Nephron (organoid): Measurements from ENCODE around the gene RBM19.

Experiments
- H3K27ac Mint-ChIP-seq, 3 experiments: 2 replicates each; pipeline ENCODE4 v1.8.0; 2020; ENCODE audit warnings: mixed read lengths in 3 of 3, mild to moderate bottlenecking in 2 of 3, moderate library complexity in 1 of 3
- H3K27me3 Mint-ChIP-seq: 2 replicates; pipeline ENCODE4 v1.8.0; 2021; ENCODE audit warnings: low read depth, mild to moderate bottlenecking, moderate library complexity, mixed read lengths
- H3K36me3 Mint-ChIP-seq: 2 replicates; pipeline ENCODE4 v1.8.0; 2020; ENCODE audit warnings: low read depth, mixed read lengths
- H3K4me1 Mint-ChIP-seq: 2 replicates; pipeline ENCODE4 v1.8.0; 2020; ENCODE audit warnings: mixed read lengths
- H3K4me3 Mint-ChIP-seq, 3 experiments: 2 replicates each; pipeline ENCODE4 v1.8.0; 2020; ENCODE audit warnings: mild to moderate bottlenecking in 3 of 3, mixed read lengths in 3 of 3, moderate library complexity in 2 of 3
- H3K9me3 Mint-ChIP-seq: 2 replicates; pipeline ENCODE4 v1.8.0; 2020; ENCODE audit warnings: mixed read lengths
- CTCF ChIP-seq, 3 experiments: fragments of 200-600 bp; sonication (generic); IDR thresholded peaks; one replicate each; pipeline ENCODE4 v1.5.0; 2021; ENCODE audit warnings: antibody characterized with exemption in 3 of 3; ENCODE audit not compliant: unreplicated experiment in 3 of 3

RBM19 gene

DNA sequence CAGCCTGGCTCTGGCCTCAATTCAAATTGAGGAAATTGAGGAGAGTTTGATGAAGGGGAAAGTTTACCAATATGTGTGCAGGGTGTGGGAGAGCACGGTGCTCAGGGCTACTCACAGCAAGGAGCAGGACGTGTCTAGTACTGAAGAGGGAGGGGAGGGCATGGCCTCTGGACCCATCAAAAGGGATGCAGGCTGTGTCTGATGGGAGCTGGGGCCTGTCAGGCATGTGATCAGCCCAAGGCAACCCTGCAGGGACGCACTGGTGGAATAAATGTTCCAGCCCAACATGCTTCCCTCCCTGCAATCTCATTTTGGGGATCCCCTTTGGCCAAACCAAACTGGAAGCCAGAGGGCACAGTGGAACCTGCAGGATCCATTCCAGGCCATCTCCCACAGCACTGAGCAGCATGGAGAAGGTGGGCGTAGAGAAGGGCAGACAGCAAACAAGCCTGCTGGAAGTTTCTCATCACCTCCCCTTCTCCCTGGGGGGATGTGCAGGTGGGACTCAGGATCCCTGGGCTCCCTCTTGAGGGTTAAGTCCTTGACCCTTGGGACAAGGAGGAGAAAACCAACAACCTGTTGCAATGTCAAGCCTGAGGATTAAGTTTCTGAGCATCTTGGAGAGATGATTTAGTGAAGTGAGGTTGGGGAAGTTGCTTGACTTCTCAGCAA is 17.8 kb upstream of the RBM19 start:
- H3K9me3 Mint-ChIP-seq = no peaks in the 10 kb centered on the region
- no peaks in the 10 kb centered on the region for H3K4me1 Mint-ChIP-seq
- H3K4me3 Mint-ChIP-seq = no peak overlapping the region

GRCh38 chr12:113983265-113983664 is 17.1 kb upstream of the RBM19 start:
- H3K27me3 Mint-ChIP-seq = peaks cover 37% of the 10 kb centered on the region

More for the DNA sequence above, 17.8 kb upstream of the RBM19 start:
- Mint-ChIP-seq H3K36me3 (no peaks in the 10 kb centered on the region), H3K27me3 (peaks cover 36% of the 10 kb centered on the region), H3K27ac (no peak overlapping the region)
- no peak for TF ChIP-seq CTCF (IDR thresholded peaks at IDR 0.05; ENCODE audit: unreplicated experiment in 3 of 3)

GRCh38 chr12:113981876-113982275 is 15.8 kb upstream of the RBM19 start:
- H3K4me3 Mint-ChIP-seq = no peak overlapping the region
- peaks cover 41% of the 10 kb centered on the region for H3K27me3 Mint-ChIP-seq
- no peak for TF ChIP-seq CTCF (IDR thresholded peaks at IDR 0.05; ENCODE audit: unreplicated experiment in 3 of 3)
- no peak overlapping the region for H3K27ac Mint-ChIP-seq
- no peaks in the 10 kb centered on the region for H3K36me3 Mint-ChIP-seq
- H3K9me3 Mint-ChIP-seq = no peaks in the 10 kb centered on the region
- H3K4me1 Mint-ChIP-seq = no peaks in the 10 kb centered on the region

More at GRCh38 chr12:113983265-113983664, 17.1 kb upstream of the RBM19 start:
- TF ChIP-seq CTCF (IDR thresholded peaks at IDR 0.05; ENCODE audit: unreplicated experiment in 3 of 3) = no peak
- Mint-ChIP-seq H3K4me3 (no peak overlapping the region), H3K27ac (no peak overlapping the region), H3K9me3 (no peaks in the 10 kb centered on the region), H3K4me1 (no peaks in the 10 kb centered on the region), H3K36me3 (no peaks in the 10 kb centered on the region)

GRCh38 chr12:113980537-113981337 is 14.6 kb upstream of the RBM19 start:
- peaks cover 47% of the 10 kb centered on the region for H3K27me3 Mint-ChIP-seq
- TF ChIP-seq CTCF (IDR thresholded peaks at IDR 0.05; ENCODE audit: unreplicated experiment in 3 of 3) = peak; percentile 92 to 97 (median 92)
- no peak overlapping the region for H3K27ac Mint-ChIP-seq
- H3K4me1 Mint-ChIP-seq = no peaks in the 10 kb centered on the region
- H3K36me3 Mint-ChIP-seq = no peaks in the 10 kb centered on the region
- no peaks in the 10 kb centered on the region for H3K9me3 Mint-ChIP-seq
- no peak overlapping the region for H3K4me3 Mint-ChIP-seq

GRCh38 chr12:113980054-113980453 is 13.9 kb upstream of the RBM19 start:
- TF ChIP-seq CTCF (IDR thresholded peaks at IDR 0.05; ENCODE audit: unreplicated experiment in 3 of 3) = no peak
- Mint-ChIP-seq H3K27me3 (peaks cover 48% of the 10 kb centered on the region), H3K9me3 (no peaks in the 10 kb centered on the region), H3K4me1 (no peaks in the 10 kb centered on the region), H3K4me3 (no peak overlapping the region), H3K36me3 (no peaks in the 10 kb centered on the region), H3K27ac (no peak overlapping the region)
